Endothelial cell of hepatic sinusoid (primary cell): ENCODE measurements around the gene VARS2.
"Not testable (repeated sequence)": the region's sequence is repeated elsewhere in the genome, so short reads cannot be mapped to it uniquely, and the experiment has no call there.

Experiments used
- in situ Hi-C: cut with HindIII; loops from 2 replicates; pipeline ENCODE4 v1.10.0; 2017; ENCODE audit warnings: low sequenced_read_pairs

Gene VARS2

DNA sequence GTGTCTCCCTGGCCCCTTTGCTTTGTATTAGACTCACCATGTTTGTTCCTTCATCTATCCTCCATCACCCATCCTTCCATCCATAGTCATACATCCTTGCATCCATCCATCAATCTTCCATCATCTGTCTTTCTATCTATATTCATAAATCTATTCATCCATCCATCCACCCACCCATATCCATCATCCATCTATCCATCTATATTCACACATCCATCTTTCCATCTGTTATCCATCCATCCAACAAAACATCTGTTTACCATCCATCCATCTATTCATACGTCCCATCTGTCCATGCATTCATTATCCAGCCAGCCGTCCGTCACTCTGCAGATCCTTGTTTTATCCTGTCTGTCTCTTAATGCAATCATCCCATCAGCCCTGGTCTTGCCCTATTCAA lies 19.1 kb upstream of the VARS2 start:
- in situ Hi-C loops, result loop anchor here (25.0 kb wide), 1 partner anchor 158 kb away; the partner anchor contains the start of genes FLOT1 and IER3

DNA sequence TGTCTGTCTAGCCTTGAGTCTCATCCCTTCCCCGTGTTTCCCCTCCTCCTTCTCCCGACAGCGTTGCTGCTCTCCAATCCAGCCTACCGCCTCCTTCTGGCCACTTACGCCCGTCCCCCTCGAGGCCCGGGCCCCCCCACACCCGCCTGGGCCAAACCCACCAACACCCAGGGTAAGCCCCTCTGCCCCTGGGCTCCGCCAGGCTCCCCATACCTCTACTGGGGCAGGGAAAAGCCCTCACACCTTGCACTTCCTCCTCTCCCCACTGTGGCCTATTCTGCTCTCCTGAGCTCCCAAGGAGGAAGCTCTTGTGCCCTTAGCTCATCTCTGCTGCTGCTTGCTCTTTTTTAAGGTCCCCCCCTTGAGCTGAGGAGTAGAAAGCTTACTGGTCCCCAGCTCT lies 18.7 kb upstream of the VARS2 start:
- in situ Hi-C loops, result loop anchor here (25.0 kb wide), 1 partner anchor 158 kb away; the partner anchor contains the start of genes FLOT1 and IER3

DNA sequence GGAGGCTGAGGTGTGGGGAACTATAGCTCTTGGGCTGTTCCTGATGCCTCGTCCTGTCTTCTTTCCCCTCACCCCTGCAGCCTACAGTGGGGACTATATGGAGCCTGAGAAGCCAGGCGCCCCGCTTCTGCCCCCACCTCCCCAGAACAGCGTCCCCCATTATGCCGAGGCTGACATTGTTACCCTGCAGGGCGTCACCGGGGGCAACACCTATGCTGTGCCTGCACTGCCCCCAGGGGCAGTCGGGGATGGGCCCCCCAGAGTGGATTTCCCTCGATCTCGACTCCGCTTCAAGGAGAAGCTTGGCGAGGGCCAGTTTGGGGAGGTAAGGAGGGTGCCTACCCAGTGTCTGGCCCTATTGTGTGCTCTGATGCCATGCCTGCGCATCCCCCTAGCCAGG lies 17.5 kb upstream of the VARS2 start:
- in situ Hi-C loops, result loop anchor here (25.0 kb wide), 1 partner anchor 159 kb away; the partner anchor contains the start of genes FLOT1 and IER3

DNA sequence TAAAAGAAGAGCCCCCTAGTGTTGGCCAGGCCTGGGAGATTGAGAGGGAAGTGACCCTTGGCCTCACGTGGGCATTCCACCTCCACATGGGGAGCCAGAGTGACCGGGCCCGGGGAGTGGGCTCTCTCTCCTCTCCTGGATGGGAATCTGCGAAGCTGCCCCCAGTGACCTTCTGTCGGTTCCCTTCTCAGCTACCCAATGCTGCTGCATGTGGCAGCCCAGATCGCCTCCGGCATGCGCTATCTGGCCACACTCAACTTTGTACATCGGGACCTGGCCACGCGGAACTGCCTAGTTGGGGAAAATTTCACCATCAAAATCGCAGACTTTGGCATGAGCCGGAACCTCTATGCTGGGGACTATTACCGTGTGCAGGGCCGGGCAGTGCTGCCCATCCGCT lies 16.2 kb upstream of the VARS2 start:
- in situ Hi-C loops, result loop anchor here (25.0 kb wide), 1 partner anchor 161 kb away; the partner anchor contains the start of genes FLOT1 and IER3

DNA sequence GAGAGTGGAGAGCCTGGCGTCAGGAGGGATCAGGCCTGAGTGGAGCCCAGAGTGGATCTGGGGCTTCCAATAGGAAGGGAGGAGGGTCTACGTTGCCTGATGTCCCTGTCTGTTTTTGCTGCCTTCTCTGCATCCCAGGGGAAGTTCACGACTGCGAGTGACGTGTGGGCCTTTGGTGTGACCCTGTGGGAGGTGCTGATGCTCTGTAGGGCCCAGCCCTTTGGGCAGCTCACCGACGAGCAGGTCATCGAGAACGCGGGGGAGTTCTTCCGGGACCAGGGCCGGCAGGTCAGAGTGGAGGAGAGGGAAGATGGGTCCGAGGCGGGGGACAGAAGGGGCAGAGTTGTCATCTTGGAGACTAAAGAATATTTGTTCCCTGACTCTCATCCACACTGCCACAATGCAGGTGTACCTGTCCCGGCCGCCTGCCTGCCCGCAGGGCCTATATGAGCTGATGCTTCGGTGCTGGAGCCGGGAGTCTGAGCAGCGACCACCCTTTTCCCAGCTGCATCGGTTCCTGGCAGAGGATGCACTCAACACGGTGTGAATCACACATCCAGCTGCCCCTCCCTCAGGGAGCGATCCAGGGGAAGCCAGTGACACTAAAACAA lies 15.2 kb upstream of the VARS2 start:
- in situ Hi-C loops, result loop anchor here (25.0 kb wide), 1 partner anchor 162 kb away; the partner anchor contains the start of genes FLOT1 and IER3

DNA sequence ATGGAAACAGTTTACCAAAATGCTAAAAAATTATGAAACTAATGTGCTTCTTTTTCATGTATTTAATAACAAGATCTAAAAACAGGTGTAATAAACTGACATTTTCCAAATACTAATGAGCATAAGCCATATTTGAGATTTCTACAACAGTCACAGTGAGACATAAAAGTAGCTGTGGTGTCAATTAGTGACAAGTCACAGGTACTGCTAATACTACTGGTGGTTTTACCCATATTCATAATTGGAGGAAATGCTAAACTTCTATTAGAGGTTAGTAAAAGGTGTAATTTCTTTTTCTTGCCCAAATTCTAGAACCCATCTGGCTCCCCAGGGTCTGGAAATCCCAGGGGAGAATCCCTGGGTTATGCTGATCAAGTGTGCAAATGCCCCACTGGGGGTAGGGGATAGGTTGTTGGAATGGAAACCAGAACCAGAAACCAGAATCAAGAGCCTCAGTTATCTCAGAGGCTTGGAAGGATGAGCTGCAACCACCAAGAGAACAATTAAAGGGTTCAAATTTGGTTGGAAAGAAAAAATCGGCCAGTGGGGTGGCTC lies 13.1 kb upstream of the VARS2 start:
- in situ Hi-C loops, result no loop called here

DNA sequence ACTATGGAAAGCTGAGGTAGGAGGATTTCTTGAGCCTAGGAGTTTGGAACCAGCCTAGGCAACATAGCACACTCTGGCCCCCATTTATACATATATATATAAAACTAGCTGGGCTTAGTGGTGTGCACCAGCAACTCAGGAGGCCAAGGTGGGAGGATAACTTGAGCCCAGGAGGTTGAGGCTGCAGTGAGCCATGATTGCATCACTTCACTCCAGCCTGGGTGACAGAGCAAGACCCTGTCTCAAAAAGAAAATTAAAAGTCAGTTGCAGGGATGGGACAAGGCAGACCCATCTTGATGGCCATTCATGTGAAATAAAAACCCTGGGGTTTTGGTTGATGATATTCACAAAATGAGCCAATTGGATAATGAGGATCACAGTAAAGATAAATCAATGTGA lies 12.6 kb upstream of the VARS2 start:
- in situ Hi-C loops, result no loop called here

DNA sequence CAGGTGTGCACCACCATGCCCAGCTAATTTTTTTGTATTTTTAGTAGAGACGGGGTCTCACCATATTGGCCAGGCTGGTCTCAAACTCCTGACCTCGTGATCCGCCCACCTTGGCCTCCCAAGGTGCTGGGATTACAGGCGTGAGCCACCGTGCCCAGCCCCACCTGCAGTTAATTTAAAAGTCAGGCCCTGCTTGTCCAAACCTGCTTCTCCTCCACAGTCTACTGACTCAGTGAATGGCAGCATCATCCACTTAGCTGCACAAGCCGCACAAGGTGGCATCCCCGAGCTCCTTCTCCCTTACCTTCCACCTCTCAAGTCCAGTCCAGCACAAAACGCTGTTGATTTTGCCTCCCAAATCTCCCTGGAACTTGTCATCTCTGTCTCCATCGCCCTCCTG lies 11.8 kb upstream of the VARS2 start:
- in situ Hi-C loops, result not testable (repeated sequence)

DNA sequence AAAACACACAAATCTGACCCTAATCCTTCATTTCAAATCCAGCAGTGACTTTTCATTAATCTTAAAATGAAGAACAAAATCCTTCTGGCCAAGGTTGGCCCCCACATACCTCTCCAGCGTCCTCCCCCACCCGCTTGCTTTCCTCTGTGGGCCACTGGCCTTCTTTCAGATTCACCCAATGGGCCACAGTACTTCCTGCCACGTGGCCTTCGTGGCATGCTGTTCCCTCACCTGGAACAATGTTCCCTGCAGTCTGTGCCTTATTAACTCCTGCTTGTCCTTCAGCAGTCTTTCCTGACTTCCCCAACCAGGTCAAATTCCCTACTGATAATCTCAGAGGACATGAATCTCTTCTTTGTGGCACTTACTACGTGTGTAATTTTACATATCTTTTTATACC lies 11.3 kb upstream of the VARS2 start:
- in situ Hi-C loops, result no loop called here

DNA sequence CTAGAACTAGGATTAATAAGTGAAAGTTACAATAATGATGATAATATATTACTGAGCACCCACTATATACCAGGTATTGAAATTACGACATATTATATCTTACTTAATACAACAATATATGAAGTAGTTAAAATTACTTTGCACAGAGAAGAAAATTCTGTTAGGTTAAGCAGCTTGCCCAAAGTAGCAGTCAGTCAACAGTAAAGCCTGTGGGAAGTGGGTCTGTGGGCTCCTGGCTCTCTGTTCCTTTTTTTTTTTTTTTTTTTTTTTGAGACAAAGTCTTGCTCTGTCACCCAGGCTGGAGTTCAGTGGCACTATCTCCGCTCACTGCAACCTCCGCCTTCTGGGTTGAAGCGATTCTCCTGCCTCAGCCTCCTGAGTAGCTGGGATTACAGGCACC lies 10.8 kb upstream of the VARS2 start:
- in situ Hi-C loops, result no loop called here

DNA sequence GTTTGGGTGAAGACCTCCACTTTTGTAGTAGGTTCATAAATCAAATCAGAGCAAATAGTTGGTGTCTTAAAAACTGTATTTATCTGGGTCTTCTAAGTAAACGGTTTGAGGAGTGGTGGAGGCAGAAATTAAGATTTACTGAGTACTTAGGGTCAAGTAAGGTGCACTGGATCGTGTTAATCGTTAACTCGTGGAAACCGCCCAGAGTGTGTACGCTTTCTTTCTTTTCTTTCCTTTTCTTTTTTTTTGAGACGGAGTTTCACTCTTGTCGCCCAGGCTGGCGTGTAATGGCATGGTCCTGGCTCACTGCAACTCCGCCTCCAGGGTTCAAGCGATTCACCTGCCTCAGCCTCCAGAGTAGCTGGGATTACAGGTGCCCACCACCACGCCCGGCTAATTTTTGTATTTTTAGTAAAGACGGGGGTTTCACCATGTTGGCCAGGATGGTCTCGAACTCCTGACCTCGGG lies 6.7 kb upstream of the VARS2 start:
- in situ Hi-C loops, result not testable (repeated sequence)

DNA sequence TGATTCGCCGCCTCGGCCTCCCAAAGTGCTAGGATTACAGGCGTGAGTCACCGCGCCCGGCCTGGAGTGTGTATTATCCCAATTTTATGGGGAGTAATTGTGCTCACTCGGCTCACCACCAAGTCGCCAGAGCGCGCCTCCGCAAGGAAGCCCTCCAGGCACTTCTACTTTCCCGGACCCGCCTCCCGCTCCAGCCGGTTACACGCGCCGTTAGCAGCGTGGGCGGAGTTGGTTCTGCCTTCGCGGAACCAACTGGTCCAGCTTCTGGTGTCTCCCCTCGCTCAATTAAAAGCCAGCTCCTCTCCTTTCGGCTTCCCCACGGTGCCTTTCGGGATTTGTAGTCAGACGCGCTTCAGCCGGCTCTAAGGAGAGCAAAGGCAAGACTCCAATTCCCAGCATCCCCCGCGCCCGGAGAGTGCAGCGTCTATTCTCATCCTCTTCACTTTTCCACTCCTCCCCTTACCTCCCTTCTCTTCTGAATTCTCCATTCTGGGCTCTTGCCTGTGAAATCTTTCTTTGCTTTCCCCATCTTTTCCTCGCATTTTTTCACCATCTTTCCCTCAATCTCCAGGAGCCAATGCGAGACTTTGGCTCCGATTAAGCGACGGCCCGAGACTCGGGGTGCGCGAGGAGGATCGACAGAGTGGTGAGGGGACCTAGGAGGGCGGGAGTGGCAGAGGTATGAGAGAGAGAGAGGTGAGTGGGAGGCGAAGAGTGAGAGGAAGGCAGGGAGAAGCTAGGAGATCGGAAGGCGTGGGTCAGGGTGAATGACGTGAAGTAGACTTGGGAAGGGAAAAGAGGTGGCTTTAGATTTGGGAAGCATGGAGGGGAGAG lies 6.1 kb upstream of the VARS2 start, which contains the start of gene GTF2H4:
Gene GTF2H4, plus strand, starts transcription at position 450 of the 834 bp plus-strand sequence.
- in situ Hi-C loops, result no loop called here

DNA sequence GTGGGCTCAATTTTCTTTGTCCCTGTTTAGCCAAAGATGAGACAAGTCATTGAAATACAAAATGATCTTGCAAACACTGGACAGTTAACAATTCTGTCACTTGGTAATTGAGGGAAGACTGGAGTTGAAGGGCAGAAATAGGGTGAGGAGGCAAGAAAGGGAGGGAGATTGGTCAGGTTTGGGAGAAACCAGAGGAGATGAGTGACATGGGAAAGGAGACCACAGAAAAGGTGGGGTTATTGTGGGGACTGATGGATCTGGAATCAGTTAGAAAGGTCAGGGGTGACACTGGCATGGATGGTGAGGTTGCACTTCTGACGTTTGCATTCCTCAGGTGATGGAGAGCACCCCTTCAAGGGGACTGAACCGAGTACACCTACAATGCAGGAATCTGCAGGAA lies 5.3 kb upstream of the VARS2 start:
- in situ Hi-C loops, result no loop called here

DNA sequence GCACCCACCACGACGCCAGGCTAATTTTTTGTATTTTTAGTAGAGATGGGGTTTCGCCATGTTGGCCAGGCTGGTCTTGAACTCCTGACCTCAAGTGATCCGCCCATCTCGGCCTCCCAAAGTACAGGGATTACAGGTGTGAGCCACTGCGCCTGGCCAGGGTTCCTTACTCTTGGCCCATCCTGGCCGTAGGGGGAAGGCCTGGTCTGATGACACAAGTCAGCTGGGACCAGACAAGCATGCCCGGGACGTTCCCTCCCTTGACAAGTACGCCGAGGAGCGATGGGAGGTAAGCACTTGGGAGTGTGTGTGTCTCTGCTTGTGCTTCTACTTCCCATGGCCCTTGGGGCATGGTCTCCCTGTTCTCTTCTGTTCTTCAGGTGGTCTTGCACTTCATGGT lies 3.6 kb upstream of the VARS2 start:
- in situ Hi-C loops, result not testable (repeated sequence)

DNA sequence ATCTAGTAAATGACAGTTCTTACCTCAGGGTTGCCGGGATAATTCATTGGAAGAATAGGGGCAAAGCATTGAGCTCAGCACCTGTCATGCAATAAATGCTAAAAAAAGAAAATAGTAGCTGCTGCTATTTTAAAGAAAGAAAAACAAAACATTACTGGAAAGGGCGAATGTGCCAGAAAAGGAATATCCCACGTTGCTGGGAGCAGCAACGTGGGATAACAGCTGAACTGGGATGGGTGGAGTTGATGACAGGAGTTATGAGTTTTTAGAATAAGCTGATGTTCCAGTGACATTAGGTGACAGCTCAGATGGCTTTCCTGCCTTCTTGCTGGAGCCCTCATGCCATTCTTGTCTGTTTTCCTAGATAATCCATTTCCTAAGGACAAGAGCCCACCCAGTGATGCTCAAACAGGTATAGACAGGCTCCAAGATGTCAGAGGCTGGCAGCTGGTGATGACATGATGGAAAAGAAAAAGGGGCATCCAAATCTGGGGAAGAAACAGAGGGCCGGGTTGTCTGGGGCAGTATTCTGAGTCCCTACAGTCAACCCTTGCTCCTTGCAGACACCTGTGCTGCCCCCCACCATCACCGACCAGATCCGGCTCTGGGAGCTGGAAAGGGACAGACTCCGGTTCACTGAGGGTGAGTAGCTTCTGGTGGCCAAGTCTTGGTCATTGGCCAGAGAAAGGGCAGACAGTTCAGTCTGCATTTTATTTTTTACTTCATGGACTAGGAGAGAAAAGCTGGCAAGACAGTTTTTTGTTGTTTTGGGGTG lies 1.1 kb upstream of the VARS2 start:
- in situ Hi-C loops, result no loop called here

DNA sequence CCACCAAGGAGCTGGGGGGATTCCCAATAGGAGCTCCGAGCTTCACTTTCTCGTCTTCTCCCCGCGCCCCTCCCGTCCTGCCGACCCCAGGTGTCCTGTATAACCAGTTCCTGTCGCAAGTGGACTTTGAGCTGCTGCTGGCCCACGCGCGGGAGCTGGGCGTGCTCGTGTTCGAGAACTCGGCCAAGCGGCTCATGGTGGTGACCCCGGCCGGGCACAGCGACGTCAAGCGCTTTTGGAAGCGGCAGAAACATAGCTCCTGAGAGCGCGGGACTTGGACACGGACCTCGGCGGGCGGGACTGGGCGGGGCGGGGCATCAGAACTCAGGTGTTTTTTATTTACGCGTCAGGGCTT lies 340 bp upstream of the VARS2 start:
- in situ Hi-C loops, result no loop called here

DNA sequence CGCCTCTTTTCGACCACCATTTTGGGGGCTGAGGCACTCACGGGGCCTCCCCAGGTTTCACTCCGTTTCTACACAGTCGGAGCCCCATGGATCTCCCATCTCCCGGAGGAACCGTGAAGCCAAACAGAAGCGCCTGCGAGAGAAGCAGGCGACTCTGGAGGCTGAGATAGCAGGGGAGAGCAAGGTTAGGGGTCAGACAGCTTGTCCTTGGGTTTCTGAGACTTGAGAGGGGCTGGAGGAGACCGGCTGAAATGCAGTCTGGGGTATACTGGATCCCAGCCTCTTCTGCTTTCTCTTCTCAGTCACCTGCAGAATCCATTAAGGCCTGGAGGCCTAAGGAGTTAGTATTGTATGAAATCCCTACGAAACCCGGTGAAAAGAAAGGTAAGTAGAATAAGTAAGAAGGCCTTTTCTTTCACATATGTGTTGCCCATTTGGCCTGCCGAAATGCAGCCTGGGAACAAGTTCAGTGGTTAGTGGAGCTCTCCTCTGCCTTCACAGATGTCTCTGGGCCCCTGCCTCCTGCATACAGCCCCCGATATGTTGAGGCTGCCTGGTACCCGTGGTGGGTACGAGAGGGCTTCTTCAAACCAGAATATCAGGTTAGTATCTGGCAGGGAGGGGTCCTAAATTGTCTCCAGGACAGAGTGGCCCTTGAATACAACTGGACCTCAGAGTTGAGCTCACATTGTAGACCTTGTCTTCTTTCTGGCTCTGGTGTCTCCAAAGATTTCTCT lies 984 bp downstream of the VARS2 start:
- in situ Hi-C loops, result loop anchor here (5.0 kb wide), 2 partner anchors 42 to 48 kb away; no protein-coding TSS in a partner anchor

DNA sequence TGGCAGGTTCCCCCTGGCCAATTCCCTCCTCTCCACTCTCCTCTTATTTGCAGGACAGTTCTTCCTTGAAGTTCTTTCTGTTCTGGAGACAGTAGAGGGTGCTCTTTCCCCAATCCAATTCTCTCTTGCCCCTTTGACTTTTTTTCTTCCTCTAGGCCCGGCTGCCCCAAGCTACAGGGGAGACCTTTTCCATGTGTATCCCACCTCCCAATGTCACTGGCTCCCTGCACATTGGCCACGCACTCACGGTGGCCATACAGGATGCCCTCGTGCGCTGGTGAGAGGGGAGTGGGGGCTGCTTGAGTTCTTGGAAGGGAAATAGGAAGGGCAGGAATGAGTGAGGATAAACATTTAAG lies 1.5 kb downstream of the VARS2 start:
- in situ Hi-C loops, result loop anchor here (5.0 kb wide), 2 partner anchors 42 to 48 kb away; no protein-coding TSS in a partner anchor

DNA sequence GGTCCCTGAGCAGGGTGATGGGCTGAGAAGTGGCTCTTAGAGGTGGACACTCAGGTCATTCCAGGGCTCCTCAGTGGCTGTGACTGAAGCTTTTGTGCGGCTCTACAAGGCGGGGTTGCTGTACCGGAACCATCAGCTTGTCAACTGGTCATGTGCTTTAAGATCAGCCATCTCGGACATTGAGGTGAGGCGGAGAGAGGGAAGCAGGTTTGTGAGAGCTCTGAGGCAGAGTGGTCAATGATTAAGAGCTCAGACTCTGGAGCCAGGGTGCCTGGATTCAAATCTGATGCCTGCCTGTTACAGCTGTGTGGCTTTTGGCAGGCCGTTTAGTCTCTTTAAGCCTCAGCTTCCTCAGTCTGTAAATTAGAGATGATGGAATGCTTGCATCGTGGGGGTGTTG lies 3.0 kb downstream of the VARS2 start:
- in situ Hi-C loops, result loop anchor here (5.0 kb wide), 2 partner anchors 40 to 50 kb away; no protein-coding TSS in a partner anchor

DNA sequence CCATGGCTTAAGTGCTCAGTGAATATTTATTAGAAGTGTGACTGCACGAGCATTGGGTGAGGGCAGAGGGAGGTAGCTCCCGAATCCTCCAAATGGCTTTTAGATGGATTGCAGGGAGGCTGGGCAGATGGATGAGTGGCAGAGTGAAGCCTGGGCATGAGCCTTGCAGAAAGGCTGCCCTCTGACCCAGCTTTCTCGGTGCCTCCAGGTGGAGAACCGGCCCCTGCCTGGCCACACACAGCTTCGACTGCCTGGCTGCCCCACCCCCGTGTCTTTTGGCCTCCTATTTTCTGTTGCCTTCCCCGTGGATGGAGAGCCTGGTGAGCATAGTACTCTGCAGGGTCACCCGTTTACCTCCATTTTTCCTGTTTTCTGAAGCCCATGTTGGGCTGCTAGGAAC lies 3.4 kb downstream of the VARS2 start:
- in situ Hi-C loops, result loop anchor here (5.0 kb wide), 2 partner anchors 40 to 50 kb away; no protein-coding TSS in a partner anchor
